ENCODE results near the gene KIR3DL3.
"Not testable (repeated sequence)": the region's sequence is repeated elsewhere in the genome, so short reads cannot be mapped to it uniquely, and the experiment has no call there.

KIR3DL3 gene

DNA sequence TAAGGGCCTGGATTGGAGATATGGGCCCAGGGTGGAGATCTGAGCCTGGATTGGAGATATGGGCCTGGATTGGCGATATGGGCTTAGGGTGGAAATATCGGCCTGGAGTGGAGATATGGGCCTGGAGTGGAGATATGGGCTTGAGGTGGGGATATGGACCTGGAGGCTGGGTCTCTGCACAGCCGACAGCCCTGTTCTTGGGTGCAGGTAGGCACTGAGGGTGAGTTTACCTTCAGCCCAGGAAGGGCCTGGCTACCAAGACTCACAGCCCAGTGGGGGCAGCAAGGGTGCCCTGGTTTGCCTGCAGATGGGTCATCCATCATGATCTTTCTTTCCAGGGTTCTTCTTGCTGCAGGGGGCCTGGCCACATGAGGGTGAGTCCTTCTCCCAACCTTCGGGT lies 46.3 kb downstream of the KIR3DL3 start:
- H3K36me3 ChIP-seq (replicated peaks); H3K27ac ChIP-seq; H3K27me3 ChIP-seq (replicated peaks); in situ Hi-C loops (cut with HindIII; ENCODE audit: low pct_ligation_motif_present, low sequenced_read_pairs); DNase-seq; H3K4me3 ChIP-seq (ENCODE audit: low read depth, low read length): not testable (repeated sequence)

DNA sequence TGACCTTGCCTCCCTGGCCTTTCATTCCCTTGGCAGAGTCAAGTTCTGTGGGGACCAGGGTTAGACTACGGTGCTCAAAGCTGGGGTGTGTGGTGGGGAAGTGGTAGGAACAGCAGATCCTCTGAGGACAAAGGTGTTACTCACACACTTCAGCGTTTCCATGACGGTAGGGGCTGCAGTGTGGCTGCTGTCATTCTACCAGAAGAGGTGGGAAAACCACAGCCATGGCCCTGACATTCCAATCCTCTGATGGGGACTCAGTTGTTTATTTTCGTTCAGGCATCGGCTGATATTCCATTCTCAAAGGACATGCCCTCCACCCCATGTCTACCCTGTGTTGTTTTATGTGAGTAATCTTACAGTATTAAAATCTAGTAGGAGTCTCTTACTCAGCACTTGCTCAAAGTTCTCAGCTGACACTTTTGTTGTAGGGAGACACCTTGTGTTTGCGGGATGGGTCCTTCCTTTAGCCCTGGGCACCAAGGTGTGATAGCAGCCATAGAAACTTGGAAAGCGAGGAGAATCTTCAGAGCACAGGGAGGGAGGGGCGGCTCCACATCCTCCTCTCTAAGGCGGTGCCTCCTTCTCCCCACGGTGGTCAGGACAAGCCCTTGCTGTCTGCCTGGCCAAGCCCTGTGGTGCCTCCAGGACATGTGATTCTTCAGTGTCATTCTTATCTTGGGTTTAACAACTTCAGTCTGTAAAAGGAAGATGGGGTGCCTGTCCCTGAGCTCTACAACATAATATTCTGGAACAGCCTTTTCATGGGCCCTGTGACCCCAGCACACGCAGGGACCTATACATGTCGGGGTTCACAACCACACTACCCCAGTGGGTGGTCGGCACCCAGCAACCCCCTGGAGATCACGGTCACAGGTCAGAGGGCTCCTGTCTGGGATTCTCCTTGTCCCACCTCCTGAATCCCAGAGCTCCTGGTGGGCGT lies 47.0 kb downstream of the KIR3DL3 start:
- in situ Hi-C loops (cut with HindIII; ENCODE audit: low pct_ligation_motif_present, low sequenced_read_pairs), result not testable (repeated sequence)

DNA sequence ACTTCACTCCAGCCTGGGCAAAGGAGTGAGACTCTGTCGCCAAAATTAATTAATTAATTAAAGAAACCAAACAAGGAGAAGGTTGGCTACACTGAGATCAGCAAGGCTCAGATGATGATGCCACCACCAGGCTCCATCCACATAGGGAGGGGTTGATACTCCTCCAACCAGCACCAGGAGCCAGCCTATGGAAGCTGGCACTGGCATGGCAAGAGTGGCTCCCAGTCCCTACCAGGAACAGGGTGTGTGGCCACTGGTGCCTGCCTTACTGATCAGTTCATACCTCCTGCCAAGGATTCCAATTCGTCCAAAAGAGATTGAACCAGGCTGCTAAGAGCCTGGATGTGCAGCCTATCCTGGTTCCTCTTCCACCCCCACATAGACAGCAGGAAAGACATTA lies 48.4 kb downstream of the KIR3DL3 start:
- H3K27ac ChIP-seq; DNase-seq; H3K27me3 ChIP-seq (replicated peaks); H3K36me3 ChIP-seq (replicated peaks); in situ Hi-C loops (cut with HindIII; ENCODE audit: low pct_ligation_motif_present, low sequenced_read_pairs); H3K4me3 ChIP-seq (ENCODE audit: low read depth, low read length): not testable (repeated sequence)

More for the DNA sequence above, 47.0 kb downstream of the KIR3DL3 start:
- not testable (repeated sequence) for H3K27ac ChIP-seq; H3K27me3 ChIP-seq (replicated peaks); H3K4me3 ChIP-seq (ENCODE audit: low read depth, low read length); DNase-seq; H3K36me3 ChIP-seq (replicated peaks)

DNA sequence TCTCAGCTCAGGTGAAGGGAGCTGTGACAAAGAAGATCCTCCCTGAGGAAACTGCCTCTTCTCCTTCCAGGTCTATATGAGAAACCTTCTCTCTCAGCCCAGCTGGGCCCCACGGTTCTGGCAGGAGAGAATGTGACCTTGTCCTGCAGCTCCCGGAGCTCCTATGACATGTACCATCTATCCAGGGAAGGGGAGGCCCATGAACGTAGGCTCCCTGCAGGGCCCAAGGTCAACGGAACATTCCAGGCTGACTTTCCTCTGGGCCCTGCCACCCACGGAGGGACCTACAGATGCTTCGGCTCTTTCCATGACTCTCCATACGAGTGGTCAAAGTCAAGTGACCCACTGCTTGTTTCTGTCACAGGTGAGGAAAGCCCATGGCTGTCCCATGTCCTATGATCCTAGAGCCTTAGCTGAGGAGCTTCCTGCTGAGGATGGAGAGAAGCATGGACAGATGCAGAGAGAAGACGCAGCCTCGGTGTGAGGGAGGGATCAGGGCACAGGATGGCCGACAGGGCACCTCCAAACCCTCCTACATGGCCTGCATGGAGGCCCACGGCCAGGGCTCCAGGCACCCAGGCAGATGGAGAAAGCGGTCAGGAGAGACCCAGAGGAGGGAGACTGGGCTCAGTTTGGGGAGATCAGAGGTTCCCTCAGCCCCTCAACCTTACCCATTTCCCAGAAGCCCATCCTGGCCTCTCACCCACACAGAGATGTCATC lies 51.0 kb downstream of the KIR3DL3 start:
- not testable (repeated sequence) for H3K36me3 ChIP-seq (replicated peaks); H3K4me3 ChIP-seq (ENCODE audit: low read depth, low read length)

DNA sequence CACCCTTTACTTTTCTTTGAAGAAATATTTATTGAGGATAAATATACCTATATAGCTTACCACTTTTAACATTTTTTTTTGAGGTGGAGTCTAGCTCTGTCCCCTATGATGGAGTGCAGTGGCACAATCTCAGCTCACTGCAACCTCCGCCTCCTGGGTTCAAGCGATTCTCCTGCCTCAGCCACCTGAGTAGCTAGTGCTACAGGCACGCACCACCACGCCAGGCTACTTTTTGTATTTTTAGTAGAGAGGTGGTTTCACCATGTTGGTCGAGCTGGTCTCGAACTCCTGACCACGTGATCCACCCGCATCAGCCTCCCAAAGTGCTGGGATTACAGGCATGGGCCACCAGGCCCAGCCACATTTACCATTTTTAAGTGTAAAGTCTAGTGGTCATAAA lies 51.6 kb downstream of the KIR3DL3 start:
- H3K27me3 ChIP-seq (replicated peaks); H3K27ac ChIP-seq; DNase-seq; in situ Hi-C loops (cut with HindIII; ENCODE audit: low pct_ligation_motif_present, low sequenced_read_pairs); H3K36me3 ChIP-seq (replicated peaks); H3K4me3 ChIP-seq (ENCODE audit: low read depth, low read length): not testable (repeated sequence)

More for the DNA sequence above, 51.0 kb downstream of the KIR3DL3 start:
- in situ Hi-C loops (cut with HindIII; ENCODE audit: low pct_ligation_motif_present, low sequenced_read_pairs); H3K27ac ChIP-seq; DNase-seq; H3K27me3 ChIP-seq (replicated peaks): not testable (repeated sequence)

DNA sequence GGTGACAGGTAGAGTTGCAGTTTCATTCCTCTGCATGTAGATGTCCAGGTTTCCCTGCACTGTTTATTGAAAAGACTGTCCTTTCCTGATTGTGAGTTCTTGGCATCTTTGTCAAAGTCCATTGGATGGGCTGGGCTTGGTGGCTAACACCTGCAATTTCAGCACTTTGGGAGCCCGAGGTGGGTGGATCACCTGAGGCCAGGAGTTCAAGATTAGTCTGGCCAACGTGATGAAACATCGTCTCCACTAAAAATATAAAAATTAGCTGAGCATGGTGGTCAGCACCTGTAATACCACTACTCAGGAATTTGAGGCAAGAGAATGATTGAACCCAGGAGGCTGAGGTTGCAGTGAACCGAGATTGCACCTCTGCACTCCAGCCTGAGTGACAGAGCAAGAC lies 53.6 kb downstream of the KIR3DL3 start:
- H3K4me3 ChIP-seq (ENCODE audit: low read depth, low read length); in situ Hi-C loops (cut with HindIII; ENCODE audit: low pct_ligation_motif_present, low sequenced_read_pairs): not testable (repeated sequence)

DNA sequence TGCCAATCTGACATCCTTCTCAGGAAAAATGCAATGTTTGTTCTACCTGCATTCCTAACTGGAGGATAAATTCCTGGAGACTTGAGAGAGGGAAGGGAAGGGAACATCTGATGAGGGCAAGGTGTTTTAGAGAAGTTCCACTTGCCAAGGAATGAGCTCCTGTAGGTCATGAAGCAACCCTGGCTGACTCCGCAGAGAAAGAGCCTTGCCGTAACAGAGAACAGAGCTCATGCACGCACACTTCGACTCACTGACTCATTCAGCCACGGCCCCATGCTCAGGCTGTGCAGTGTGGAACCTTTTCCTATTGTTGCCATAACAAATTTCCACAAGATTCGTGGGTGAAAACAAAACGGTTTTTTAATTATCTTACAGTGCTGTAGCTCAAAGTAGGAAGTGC lies 54.7 kb downstream of the KIR3DL3 start:
- H3K27me3 ChIP-seq (replicated peaks); H3K4me3 ChIP-seq (ENCODE audit: low read depth, low read length); H3K27ac ChIP-seq; DNase-seq; in situ Hi-C loops (cut with HindIII; ENCODE audit: low pct_ligation_motif_present, low sequenced_read_pairs); H3K36me3 ChIP-seq (replicated peaks): not testable (repeated sequence)

More for the DNA sequence above, 53.6 kb downstream of the KIR3DL3 start:
- DNase-seq; H3K36me3 ChIP-seq (replicated peaks); H3K27me3 ChIP-seq (replicated peaks); H3K27ac ChIP-seq: not testable (repeated sequence)

DNA sequence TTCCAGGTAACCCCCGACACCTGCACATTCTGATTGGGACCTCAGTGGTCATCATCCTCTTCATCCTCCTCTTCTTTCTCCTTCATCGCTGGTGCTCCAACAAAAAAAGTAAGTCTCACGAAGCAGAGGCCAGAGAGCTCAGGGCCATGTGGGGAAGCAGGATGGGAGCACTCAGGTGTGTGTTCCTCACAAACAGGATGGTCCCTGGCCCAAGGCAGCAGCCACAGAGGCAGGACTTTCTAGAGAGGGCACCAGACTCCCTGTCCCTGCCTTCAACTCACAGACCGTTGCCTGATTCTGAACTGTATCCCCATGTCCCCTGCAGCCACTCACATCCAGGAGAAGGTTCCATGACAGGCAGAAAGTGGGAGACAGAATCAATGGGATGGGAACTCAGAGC lies 58.7 kb downstream of the KIR3DL3 start:
- H3K4me3 ChIP-seq (ENCODE audit: low read depth, low read length); H3K27ac ChIP-seq; DNase-seq; H3K27me3 ChIP-seq (replicated peaks); in situ Hi-C loops (cut with HindIII; ENCODE audit: low pct_ligation_motif_present, low sequenced_read_pairs); H3K36me3 ChIP-seq (replicated peaks): not testable (repeated sequence)

All from brain microvascular endothelial cell (primary cell).